IPS-20b (cell line): ENCODE results near the gene URB1.

Source experiments
- H3K27ac ChIP-seq: one replicate; pipeline ENCODE4 v1.5.1; 2013; ENCODE audit warnings: low read length
- H3K27me3 ChIP-seq: 2 replicates; pipeline ENCODE4 v1.6.1; 2013; ENCODE audit warnings: mild to moderate bottlenecking, low read length, inconsistent platforms; ENCODE audit not compliant: insufficient read depth
- H3K36me3 ChIP-seq: 2 replicates; pipeline ENCODE4 v1.6.1; 2013; ENCODE audit warnings: low read depth, mild to moderate bottlenecking, inconsistent platforms, low read length, moderate library complexity; ENCODE audit not compliant: insufficient read depth
- H3K4me1 ChIP-seq: 2 replicates; pipeline ENCODE4 v1.6.1; 2013; ENCODE audit warnings: mild to moderate bottlenecking, control low read depth, inconsistent platforms, low read length, moderate library complexity; ENCODE audit not compliant: insufficient read depth
- H3K4me3 ChIP-seq: 2 replicates; pipeline ENCODE4 v1.5.1; 2013; ENCODE audit warnings: mild to moderate bottlenecking, low read length, inconsistent platforms
- H3K9ac ChIP-seq: 2 replicates; pipeline ENCODE4 v1.6.1; 2013; ENCODE audit warnings: low read depth, mild to moderate bottlenecking, inconsistent platforms, low read length, moderate library complexity
- H3K9me3 ChIP-seq: 2 replicates; pipeline ENCODE4 v1.6.1; 2013; ENCODE audit warnings: mild to moderate bottlenecking, low read depth, low read length, inconsistent platforms; ENCODE audit not compliant: insufficient read depth

Gene URB1

DNA sequence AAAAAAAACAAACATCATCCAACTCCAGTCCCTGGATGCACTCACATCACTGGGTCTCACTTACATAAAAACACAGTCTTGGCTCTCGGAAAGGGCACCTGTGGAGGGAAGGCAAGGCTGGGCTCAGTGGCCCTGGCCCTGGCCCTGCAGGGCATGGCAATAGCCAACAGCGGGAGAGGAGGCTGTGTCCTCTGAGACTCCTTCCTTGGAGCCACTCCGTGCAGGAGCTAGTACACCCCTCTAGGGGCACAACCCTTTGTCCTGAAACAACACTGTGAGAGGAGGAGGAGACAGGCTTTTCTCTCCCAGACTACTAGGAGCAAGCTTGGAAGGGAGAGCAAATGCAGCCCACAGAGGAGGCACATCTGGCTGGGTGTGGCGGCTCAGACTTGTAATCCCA, 28.0 kb downstream of the URB1 start:
- no peak overlapping the region for H3K9ac ChIP-seq
- no peak overlapping the region for H3K4me3 ChIP-seq

DNA sequence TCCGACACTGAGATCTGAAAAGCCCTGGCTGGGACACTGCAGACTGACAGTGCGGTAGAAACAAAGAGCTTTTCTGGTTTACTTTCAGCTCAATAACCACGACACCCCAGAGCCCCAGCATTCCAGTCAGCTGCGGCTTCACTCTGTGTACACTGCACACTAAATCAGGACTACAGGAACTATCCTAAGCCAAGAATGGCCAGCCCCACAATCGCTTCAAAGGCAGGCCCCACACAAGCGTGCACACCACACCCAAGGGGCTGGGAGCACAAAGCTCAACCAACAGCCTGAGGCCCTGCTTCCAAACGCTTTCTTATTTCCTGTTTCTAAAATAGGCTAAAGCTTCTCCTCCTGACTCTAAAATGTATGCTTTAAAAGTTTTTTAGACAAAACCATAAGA, 28.4 kb downstream of the URB1 start:
- H3K36me3 ChIP-seq = peaks cover 99% of the 10 kb centered on the region
- H3K27me3 ChIP-seq = no peaks in the 10 kb centered on the region
- H3K4me1 ChIP-seq = no peaks in the 10 kb centered on the region
- no peak overlapping the region for H3K9ac ChIP-seq
- H3K4me3 ChIP-seq = no peak overlapping the region
- H3K27ac ChIP-seq = no peak overlapping the region
- no peaks in the 10 kb centered on the region for H3K9me3 ChIP-seq

More for the DNA sequence above, 28.0 kb downstream of the URB1 start:
- H3K27ac ChIP-seq = no peak overlapping the region
- peaks cover 99% of the 10 kb centered on the region for H3K36me3 ChIP-seq
- no peaks in the 10 kb centered on the region for H3K9me3 ChIP-seq
- no peaks in the 10 kb centered on the region for H3K4me1 ChIP-seq
- no peaks in the 10 kb centered on the region for H3K27me3 ChIP-seq

- Histone ChIP-seq H3K4me1 (no peaks in the 10 kb centered on the region), H3K27ac (no peak overlapping the region), H3K9ac (no peak overlapping the region), H3K9me3 (no peaks in the 10 kb centered on the region), H3K36me3 (peaks cover 98% of the 10 kb centered on the region), H3K4me3 (no peak overlapping the region), H3K27me3 (no peaks in the 10 kb centered on the region)
These were observed 32.3 kb downstream of the URB1 start for GRCh38 chr21:32360401-32360975.

DNA sequence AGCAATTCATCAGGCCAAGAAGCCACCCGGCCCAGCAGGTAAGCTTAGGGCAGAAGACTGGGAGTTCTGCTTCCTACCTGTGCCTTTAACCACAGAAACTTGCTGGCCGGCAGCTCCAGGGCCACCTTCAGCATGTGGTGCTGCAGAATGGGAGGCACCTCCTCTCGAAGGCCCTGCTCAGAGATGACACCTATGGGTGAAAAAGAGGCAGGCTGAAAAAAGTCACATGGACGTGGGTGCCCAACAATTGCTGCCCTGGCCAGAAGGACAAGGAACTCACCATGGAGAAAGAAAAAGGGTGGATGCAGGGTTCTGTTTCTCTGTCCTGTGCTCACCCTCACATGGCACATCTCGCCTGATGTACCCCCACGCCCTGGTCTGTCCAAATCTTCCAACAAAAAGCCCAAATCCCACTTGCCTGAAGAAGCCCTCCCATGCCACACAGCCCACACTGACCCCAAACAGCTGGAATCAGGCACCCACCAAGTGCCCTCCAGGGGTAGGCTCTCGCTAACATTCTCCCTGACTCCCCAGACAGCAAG, 33.0 kb downstream of the URB1 start:
- H3K36me3 ChIP-seq = peaks cover 98% of the 10 kb centered on the region
- no peaks in the 10 kb centered on the region for H3K4me1 ChIP-seq
- H3K9ac ChIP-seq = no peak overlapping the region
- H3K27me3 ChIP-seq = no peaks in the 10 kb centered on the region
- H3K4me3 ChIP-seq = no peak overlapping the region
- H3K27ac ChIP-seq = no peak overlapping the region
- no peaks in the 10 kb centered on the region for H3K9me3 ChIP-seq

DNA sequence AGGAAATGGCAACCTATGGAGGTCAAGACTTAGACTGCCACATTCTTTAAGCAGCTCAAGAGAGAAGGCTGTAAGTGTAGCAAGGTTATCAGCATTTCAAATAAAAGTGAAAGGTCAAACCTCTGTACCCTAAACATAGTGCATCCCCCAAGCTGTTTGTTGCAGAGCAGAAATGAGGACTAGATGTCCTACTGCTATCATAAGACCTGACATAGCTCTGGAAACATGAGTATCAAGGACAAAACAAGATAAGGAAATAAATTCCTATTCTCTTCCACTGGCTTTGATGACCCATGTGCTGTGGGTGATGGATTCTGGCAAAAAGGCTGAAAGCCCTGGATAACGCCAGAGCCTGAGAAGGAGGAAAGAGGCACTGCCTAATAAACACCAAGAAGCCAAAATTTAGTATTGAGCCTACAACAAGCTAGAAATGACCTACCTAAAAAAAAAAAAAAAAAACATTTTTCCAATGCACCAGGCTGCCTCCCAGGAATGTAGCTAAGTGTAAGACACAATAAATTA, 35.9 kb downstream of the URB1 start:
- H3K27ac ChIP-seq = no peak overlapping the region
- H3K4me1 ChIP-seq = no peaks in the 10 kb centered on the region
- no peaks in the 10 kb centered on the region for H3K9me3 ChIP-seq
- no peaks in the 10 kb centered on the region for H3K27me3 ChIP-seq
- no peak overlapping the region for H3K4me3 ChIP-seq
- H3K9ac ChIP-seq = no peak overlapping the region
- H3K36me3 ChIP-seq = peaks cover 98% of the 10 kb centered on the region

GRCh38 chr21:32353002-32353711, 39.7 kb downstream of the URB1 start:
- peaks cover 98% of the 10 kb centered on the region for H3K36me3 ChIP-seq
- H3K9me3 ChIP-seq = no peaks in the 10 kb centered on the region
- H3K4me3 ChIP-seq = no peak overlapping the region
- no peak overlapping the region for H3K27ac ChIP-seq
- no peaks in the 10 kb centered on the region for H3K27me3 ChIP-seq
- no peak overlapping the region for H3K9ac ChIP-seq
- H3K4me1 ChIP-seq = no peaks in the 10 kb centered on the region

DNA sequence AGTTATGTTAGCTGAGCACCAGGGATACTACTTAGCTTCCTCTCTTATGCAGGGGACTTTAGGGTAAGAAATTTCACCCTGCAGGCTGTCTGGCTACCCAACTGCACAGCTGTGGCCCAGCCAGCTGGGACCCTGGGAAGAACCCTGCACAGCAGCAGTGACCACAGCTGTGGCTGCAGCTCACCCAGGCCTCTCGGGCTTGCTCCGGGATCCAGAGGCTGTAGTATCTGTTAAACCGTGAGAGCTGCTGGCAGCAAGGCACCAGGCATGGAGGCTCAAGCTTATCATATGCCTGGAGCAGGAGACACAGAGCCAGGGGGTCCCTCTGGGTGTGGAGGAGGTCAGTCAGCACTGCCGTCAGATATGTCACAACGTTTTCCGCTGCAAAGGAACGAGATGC, 40.3 kb downstream of the URB1 start:
- H3K4me3 ChIP-seq = no peak overlapping the region
- peaks cover 100% of the 10 kb centered on the region for H3K36me3 ChIP-seq
- H3K27ac ChIP-seq = no peak overlapping the region
- H3K4me1 ChIP-seq = no peaks in the 10 kb centered on the region
- no peaks in the 10 kb centered on the region for H3K27me3 ChIP-seq
- no peaks in the 10 kb centered on the region for H3K9me3 ChIP-seq
- no peak overlapping the region for H3K9ac ChIP-seq

DNA sequence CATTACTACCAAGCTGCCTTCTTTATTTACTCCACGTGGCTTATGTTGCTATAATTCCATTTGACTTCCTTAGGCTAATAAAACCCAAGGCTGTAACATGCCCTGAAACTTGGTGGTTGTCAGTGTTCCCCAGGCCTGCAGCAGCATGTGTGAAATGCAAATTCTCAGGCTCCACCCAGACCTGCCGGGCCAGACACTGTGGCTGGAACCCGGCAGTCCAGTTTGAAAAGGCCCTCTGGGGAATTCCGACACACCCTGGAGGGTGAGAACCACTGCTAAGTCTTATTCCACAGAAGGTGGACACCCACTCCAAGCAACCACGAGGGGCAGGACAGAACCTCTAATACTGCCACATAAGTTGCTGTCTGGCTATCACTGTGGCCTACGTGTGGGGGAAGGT, 41.4 kb downstream of the URB1 start:
- Histone ChIP-seq H3K4me3 (no peak overlapping the region), H3K4me1 (no peaks in the 10 kb centered on the region), H3K9ac (no peak overlapping the region), H3K9me3 (no peaks in the 10 kb centered on the region), H3K27me3 (no peaks in the 10 kb centered on the region), H3K27ac (no peak overlapping the region), H3K36me3 (peaks cover 100% of the 10 kb centered on the region)

GRCh38 chr21:32350981-32351380, 41.8 kb downstream of the URB1 start:
- Histone ChIP-seq H3K27me3 (no peaks in the 10 kb centered on the region), H3K36me3 (peaks cover 100% of the 10 kb centered on the region), H3K9ac (no peak overlapping the region), H3K4me3 (no peak overlapping the region), H3K27ac (no peak overlapping the region), H3K9me3 (no peaks in the 10 kb centered on the region), H3K4me1 (no peaks in the 10 kb centered on the region)

- Histone ChIP-seq H3K9ac (no peak overlapping the region), H3K27ac (no peak overlapping the region), H3K9me3 (no peaks in the 10 kb centered on the region), H3K36me3 (peaks cover 100% of the 10 kb centered on the region), H3K27me3 (no peaks in the 10 kb centered on the region), H3K4me3 (no peak overlapping the region), H3K4me1 (no peaks in the 10 kb centered on the region)
These were observed 42.4 kb downstream of the URB1 start for GRCh38 chr21:32350211-32350980.

DNA sequence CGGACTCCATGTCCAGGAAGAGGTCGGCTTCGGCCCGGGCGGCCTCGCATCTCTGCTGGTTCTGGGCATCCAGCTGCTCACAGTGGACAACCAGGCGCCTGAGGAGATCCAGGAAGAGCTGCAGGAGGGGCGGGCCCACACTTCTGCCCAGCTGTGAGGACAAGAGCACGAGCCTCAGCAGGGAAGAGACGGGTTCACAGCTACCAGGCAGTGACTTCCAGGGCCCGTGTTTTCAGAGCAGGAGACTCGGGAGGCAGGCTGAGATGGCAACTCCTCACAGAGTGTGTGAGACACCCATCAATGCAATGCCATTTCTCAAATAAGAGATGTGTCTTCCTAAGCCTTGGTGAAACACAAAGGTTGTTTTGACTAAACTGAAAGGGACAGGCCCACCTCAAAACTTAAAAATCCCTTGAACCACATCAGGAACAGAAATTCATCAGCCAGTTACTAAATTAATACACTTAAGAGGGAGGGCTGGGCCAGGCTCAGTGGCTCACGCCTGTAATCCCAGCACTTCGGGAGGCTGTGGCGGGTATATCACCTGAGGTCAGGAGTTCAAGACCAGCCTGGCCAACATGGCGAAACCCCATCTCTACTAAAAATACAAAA, 43.4 kb downstream of the URB1 start:
- Histone ChIP-seq H3K9me3 (peaks cover under 1% of the 10 kb centered on the region; the same call in 1 of the 2 replicates), H3K36me3 (peaks cover 100% of the 10 kb centered on the region), H3K27me3 (no peaks in the 10 kb centered on the region), H3K4me3 (no peak overlapping the region), H3K27ac (no peak overlapping the region), H3K4me1 (no peaks in the 10 kb centered on the region), H3K9ac (no peak overlapping the region)
